ENCODE results near the gene NTF3.

NTF3 gene

GRCh38 chr12:5433081-5433844, 1.4 kb downstream of the NTF3 start:
- DNase-seq, result no peak

DNA sequence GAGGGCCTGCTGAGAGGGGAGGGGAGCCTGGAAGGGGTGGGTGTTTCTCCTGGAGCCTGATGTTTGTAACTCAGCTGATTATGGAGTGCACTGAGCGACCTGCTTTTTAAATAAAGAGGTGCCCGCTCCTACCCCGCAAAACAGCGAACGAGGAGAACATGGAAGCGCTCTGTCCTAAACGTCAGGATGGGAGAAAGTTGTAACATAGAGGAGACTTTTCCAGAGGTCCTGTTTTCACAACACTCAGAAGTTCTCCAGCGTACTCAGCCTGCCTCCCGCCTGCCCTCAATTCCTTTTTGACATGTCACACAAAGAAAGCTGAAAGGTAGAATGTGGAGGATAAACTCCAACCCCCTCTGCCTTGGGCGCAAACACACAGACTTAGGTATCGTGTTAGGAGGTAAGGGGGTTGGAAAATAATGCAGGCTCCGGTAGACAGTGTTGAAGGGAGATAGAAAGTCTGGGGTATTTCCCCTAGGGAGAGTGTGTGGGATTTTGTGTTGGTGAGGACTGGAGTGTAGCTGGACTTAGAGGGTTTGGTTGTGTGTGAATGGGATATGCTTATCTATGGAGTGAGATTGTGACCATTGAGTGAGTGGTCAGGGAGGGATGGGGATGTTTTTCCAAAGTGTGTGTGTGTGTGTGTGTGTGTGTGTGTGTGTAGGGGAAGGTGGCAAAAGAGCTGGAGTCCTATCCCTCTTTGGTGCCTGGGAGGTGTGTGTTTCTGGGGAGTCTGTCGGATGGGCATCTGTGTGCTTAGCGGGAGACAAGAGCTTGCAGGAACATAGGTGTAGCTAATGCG, 2.1 kb downstream of the NTF3 start:
- no peak for DNase-seq

GRCh38 chr12:5434647-5435560, 3.0 kb downstream of the NTF3 start:
- DNase-seq, result no peak

DNA sequence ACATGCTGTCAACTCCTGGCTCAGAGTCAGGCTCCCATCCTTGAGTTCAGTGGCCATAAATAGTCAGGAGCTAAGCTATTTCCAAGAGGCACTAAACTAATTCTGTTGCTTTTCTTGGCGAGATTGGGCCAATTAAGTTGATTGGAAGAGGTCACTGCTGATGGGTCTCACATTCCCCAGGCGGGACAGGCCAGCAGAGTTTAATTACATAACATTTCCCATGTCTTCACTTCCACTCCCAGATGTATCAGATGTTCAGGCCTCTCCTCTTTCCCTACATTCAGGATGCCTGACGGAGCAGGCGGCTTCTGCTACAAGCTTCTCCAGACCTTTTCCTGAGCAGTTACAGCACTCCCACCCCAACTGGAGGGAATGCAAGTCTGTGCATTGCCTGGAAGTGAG, 5.3 kb downstream of the NTF3 start:
- DNase-seq, result no peak

GRCh38 chr12:5437589-5437988, 5.7 kb downstream of the NTF3 start:
- no peak for DNase-seq

- DNase-seq, result no peak
Observed at GRCh38 chr12:5438671-5439200, 6.8 kb downstream of the NTF3 start.

DNA sequence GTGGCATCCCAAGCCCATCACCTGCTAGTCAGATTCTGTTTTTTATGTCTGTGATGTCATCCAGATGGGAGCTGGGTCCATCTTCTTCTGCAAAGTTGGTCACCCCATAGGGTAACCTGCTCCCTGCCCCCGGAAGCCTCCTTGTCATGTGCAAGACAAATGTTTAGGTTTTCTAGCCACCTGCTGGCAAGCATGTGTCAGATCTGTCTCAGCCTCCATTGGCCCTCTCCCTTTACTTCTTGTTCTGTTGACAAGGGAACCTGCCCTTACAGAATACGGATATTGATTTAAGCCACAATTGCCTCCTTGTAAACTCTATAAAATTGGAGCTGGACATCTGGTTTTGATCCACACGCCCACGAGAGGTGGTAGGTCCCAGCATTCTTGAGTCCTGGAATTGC, 7.5 kb downstream of the NTF3 start:
- DNase-seq, result no peak

DNA sequence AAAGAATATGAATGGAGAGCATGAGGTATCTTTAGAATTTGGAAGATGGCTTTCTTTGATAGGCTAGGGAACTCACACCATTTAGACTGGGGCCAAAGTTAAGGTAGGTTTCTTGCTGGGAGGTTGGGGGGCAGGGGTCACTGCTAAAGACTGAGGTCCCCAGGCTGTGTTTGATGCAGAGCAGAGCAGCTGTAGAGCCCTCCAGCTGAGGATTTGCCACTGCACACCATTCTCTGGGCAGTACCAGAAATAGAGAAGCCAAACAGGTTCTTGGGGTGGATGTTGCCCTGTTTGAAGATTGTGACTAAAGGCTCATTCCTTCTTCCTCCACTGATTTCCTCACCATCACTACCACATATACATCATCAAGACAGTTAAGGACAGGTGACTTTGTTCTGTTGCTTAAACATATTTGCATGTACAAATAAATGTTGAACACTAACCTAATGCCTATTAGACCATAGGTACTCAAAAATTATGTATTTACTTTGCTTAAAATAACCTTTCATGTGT, 7.9 kb downstream of the NTF3 start:
- DNase-seq, result no peak

DNA sequence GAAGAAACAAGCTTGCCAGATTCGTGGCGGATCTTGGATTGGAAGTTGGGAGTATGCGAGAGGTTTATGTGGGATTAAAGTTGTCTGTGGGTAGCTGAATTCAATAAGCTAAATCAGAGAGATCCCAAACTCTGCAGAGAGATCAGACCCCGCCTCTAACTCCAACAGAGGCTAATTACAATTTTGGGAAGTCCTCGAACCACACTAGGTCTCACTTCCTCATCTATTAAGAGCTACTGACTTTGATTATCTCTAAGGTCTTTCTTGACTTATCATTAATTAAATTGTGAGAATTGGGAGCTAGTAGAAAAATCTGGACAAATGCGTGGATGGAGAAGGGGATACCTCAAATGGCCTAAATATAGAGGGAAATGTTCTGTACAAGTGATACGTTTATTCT, 9.1 kb downstream of the NTF3 start:
- DNase-seq, result no peak

GRCh38 chr12:5441497-5442236, 9.8 kb downstream of the NTF3 start:
- no peak for DNase-seq

DNA sequence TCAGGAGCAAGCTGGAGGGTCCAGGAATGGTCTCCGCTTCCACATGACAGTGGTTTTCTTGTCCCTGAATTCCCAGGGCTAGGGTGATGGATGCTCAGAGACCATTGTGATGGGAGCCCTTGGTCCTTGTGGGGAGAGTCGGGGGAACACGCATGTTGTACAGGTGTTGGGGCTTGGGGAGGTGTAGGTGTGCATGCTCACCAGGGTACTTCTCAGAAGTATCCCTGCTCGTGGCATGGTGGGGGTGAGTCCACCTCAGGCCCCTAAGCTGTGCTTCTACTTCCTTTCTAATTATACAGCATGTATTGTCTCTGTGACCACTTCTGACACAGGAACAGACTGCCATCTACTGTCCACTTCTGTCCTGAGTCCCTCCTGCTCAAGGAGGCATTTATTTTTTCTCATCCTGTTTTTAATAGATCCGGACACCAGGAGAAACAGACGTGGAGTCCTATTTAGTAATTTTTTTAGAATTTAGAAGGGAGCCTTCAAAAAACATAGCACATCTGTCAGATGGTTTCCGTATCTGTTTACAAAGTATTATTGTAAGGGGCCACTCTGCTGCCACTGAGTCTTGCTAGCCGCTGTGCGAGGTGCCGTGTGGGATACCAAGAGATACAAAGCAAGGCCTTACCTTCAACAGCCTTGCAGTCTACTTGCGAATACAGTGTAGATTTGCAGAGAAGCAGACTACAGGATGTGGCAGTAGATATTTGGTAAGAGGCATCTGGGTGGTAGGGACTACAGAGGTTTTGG, 10.5 kb downstream of the NTF3 start:
- DNase-seq, result no peak

DNA sequence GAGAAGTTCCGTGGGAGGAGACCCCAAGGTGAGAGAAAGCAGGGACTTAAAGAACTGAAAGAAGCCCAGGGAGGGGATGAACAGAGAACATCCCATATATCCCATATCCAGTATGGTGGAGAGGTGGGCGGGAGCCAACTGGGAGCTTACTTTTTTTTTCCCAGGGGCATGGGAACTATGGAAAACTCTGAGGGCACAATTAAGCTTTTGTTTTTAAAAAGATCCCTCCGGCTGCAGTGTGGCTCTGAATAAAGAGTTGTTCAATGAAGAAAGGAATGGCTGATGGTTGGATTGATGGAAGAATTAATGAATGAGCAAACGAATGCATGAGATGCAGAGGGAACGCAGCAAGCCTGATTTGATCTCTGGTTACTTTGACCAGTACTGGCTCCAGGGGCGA, 12.6 kb downstream of the NTF3 start:
- no peak for DNase-seq

GRCh38 chr12:5447320-5447719, 15.4 kb downstream of the NTF3 start:
- no peak for DNase-seq

DNA sequence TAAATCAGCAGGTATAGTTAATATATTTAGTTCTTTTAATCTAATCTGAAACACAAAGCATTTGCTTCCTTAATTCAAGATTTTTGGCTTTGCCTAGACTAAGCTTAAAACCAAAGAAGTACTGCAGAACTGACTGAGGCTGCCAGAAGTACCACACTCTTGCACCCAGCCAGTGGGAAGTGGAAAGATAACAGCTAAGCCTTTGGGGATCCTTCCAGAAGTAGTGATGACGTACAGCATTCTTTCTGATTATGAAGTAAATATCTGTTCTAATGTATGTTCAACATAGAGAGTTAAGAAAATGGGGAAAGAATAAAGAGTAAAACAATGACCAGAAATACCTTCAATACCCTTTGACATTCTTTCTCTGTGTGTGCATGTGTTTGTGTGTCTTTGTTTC, 19.3 kb downstream of the NTF3 start:
- no peak for DNase-seq

DNA sequence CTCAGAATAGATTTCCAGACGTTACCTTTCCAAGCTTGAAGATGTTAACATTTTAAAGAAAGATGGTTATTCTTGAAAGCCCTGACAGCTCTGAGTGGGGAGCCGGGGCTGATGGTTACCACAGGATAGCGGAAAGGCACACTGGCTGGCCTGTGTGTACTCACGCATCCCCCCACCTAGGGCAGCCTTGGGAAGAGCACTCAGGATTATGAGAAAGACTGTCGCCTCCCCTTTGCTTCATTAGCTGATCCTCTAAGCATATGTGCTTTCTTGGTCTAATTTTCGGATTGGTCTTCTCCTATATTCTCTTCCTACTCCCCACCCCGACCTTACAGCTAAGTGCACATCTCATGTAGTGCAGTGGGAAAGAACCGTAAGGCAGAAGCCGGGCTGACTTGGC, 20.7 kb downstream of the NTF3 start:
- DNase-seq, result no peak

GRCh38 chr12:5453466-5453865, 21.6 kb downstream of the NTF3 start:
- no peak for DNase-seq

- DNase-seq, result no peak
Observed at GRCh38 chr12:5455045-5455444, 23.1 kb downstream of the NTF3 start.

DNA sequence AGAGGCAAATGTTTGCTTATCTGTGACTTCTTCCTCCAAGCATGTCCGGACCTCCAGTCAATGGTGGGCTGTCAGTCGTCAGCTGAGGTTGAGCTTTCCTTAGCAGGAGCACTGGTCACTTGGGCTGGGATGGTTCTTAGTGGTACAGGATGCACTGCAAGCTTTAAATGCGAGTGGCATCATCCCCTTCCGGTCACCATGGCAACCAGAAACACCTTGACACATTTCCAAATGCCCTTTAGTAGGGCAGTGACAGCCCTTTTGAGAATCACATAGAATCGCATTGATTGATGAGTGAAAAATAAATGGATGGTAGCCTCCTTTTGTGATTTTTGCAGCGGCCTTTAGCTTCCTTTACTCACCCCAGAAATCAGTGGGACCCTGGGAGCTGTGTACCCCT, 24.1 kb downstream of the NTF3 start:
- DNase-seq, result no peak

DNA sequence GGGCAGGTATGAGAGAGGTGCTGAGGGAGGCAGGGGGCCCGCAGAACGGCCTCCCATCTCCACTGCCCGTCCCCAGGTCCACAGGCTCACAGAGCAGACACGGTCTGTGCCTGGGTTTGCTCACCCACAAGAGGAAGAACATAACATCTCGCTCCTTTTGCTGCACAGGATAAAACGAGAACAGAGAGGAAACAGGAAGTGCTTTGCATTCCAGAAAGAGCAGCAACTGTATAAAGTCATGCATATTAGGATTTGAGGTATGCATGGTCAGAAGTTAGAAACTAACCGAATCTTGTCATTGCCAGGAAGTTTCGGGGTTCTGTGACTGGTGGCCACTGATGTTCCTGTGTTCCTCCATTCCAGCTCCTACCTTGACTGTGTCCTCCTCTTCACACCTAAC, 25.0 kb downstream of the NTF3 start:
- DNase-seq, result no peak

DNA sequence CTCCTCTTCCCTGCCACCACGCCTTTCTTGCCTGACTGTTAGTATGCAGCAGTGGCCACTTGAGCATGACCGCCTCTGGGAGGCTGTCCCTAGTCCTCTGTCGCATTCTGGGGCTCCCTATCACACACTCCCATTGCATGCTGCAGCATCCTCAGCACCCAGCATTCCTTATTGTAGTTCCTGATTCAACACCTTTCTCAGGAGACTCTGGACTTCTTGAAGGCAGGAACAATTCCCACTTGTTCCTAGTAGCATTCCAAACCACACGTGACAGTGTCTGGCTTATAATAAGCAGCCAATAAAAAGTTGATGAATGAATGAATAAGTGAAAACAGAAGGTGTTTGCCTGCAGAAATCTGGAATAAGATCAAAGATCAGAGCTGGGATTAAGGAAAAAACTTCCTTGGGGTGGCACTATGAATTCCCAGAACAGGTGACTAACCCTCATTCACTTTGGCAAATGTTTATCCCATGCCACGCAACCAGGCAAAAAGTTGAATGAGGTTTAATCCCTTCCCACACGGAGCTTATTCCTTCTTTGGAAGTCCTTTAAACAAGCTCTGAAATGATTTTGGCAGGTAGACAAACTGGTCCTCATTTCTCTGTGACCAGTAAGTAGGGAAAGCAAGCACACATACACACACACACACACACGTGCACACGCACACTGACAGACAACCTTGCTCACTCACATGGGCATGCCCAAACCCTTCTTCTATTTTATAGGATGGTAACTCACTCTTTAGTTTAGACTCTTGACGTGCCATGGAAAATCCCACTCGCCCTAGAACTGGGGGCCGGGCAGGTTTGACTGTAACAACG, 26.5 kb downstream of the NTF3 start:
- DNase-seq, result no peak

All from activated CD4-positive, alpha-beta T cell treated with anti-CD3 and anti-CD28 coated beads for 1 hour (primary cell).